ENCODE measurements around the gene KLHL11.
"Not testable (repeated sequence)": the region's sequence is repeated elsewhere in the genome, so short reads cannot be mapped to it uniquely, and the experiment has no call there.

The KLHL11 gene

GRCh38 chr17:41836550-41837196 is 28.6 kb downstream of the KLHL11 start:
- DNase-seq = no peak

- DNase-seq = peak; percentile 58
These were observed 29.2 kb downstream of the KLHL11 start, which contains the start of gene NT5C3B for GRCh38 chr17:41835800-41836549. NT5C3B (minus strand) TSS chr17:41836232; CDS start chr17:41836193, 39 bp downstream.

- DNase-seq = no peak
These were observed 29.9 kb downstream of the KLHL11 start for GRCh38 chr17:41835214-41835799.

- DNase-seq = not testable (repeated sequence)
These were observed 35.3 kb downstream of the KLHL11 start for GRCh38 chr17:41829961-41830360.

GRCh38 chr17:41825175-41825845 is 39.9 kb downstream of the KLHL11 start:
- no peak for DNase-seq

GRCh38 chr17:41824086-41824485 is 41.1 kb downstream of the KLHL11 start:
- DNase-seq = no peak

GRCh38 chr17:41823580-41823979 is 41.6 kb downstream of the KLHL11 start:
- no peak for DNase-seq

GRCh38 chr17:41823141-41823524 is 42.1 kb downstream of the KLHL11 start:
- DNase-seq = no peak

- DNase-seq = no peak
These were observed 42.7 kb downstream of the KLHL11 start for GRCh38 chr17:41822216-41823140.

- no peak for DNase-seq
These were observed 43.4 kb downstream of the KLHL11 start for GRCh38 chr17:41821776-41822175.

- DNase-seq = no peak
These were observed 47.2 kb downstream of the KLHL11 start for GRCh38 chr17:41818024-41818423.

- DNase-seq = no peak
These were observed 48.4 kb downstream of the KLHL11 start for GRCh38 chr17:41816637-41817320.

GRCh38 chr17:41814195-41814594 is 51.0 kb downstream of the KLHL11 start:
- DNase-seq = no peak

GRCh38 chr17:41813699-41814124 is 51.5 kb downstream of the KLHL11 start:
- DNase-seq = no peak

GRCh38 chr17:41813152-41813680 is 52.0 kb downstream of the KLHL11 start:
- no peak for DNase-seq

- no peak for DNase-seq
These were observed 52.7 kb downstream of the KLHL11 start, which contains the start of gene FKBP10 for GRCh38 chr17:41812381-41813151. FKBP10 (plus strand) TSS chr17:41813004; CDS start chr17:41813035, 31 bp downstream.

GRCh38 chr17:41811549-41812380 is 53.5 kb downstream of the KLHL11 start, which contains the start of gene P3H4:
P3H4 (minus strand) TSS chr17:41811949; CDS start chr17:41811915, 34 bp downstream.
- DNase-seq = peak; percentile 69

- DNase-seq = no peak
These were observed 54.3 kb downstream of the KLHL11 start for GRCh38 chr17:41810659-41811548.

All from stimulated activated CD4-positive, alpha-beta T cell treated with anti-CD3 and anti-CD28 coated beads, Interleukin-12 subunit alpha, Interleukin-12 subunit beta, amount 100 ng/mL, for 4 hours (primary cell).